Activated gamma-delta T cell (primary cell): Measurements from ENCODE around the gene MRPL16.
"Not testable (repeated sequence)": the region's sequence is repeated elsewhere in the genome, so short reads cannot be mapped to it uniquely, and the experiment has no call there.

ENCODE experiments used
- DNase-seq: peaks from one replicate; lab custom pipeline; 2025; lab: John Stamatoyannopoulos, UW

Gene MRPL16

DNA sequence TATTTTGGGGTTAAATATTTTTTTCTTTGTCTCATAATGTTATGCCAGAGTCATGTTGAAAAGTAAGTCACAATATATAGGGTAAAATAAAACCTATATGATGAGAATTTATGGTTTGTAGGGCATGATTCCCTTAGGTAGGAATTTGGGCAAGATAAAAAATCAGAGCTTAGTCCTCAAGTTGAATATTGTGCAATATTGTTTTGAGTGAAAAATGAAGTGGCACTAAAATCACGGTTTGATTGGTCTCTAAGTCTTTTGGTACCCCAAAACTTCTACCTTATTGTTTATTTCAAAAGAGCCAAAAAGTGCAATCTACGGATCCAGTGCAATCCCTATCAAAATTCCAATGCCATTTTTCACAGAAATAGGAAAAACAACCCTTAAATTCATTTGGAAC is 1.6 kb upstream of the MRPL16 start:
- no peak for DNase-seq

DNA sequence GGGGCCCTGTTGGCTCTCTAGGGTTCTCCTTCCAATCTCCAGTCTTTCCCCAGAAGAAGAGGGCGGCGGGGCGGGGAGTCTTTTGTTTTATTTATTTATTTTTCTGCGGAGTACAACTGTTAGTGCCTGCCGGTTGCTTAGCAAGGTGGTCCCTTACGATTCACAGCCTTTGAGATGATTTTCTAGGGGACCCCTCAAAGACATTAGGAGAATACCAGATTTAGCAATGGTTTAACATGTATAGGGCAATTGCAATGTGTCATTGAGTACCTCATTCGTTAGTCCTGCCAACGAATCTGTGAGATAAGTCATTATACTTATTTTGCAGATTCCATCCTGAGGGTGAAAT is 307 bp upstream of the MRPL16 start:
- no peak for DNase-seq

DNA sequence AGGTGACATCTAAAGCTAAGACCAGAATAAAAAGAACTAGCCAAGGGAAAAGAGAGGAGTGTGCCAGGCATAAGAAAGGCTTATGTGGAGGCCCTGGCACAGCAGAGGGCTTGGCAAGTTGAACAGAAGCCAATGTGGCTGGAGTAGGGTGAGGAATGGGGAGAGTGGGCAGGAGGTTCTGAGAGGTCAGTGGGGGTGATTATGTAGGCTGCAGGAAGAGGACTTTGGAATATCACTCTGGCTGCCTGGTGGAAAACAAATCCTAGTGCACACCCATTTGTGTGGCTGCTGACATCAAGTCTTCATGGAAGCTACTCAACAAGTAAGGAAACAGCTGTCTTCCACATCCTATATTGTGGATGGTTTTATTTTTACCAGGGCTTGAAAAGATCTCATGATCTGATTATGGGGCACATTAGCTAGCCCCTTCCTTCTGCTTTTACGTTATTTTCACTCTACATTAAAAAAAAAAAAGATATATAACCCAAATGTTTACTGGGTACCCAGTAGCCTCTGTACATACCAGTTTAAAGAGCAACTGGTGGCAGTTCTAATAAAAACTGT is 3.4 kb downstream of the MRPL16 start:
- DNase-seq, result no peak

DNA sequence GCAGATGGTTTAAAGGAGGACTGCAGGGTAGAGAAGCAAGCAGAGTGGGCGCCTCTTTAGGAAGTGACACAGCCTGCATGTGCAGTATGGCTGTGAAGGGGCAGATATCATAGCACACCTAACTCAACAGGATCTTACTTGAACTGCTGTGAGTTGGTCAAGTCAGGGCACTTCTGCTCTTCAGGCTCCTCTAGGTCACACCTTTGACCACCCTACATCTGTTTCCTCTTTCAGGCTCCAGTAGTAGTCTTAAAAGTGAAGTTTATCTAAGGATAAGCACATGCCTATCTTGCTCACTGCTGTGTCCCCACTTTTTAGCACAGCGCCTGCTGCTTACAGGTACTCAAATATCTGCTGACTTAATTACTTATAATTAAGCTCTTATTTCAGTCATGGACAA is 6.5 kb downstream of the MRPL16 start:
- DNase-seq, result no peak

DNA sequence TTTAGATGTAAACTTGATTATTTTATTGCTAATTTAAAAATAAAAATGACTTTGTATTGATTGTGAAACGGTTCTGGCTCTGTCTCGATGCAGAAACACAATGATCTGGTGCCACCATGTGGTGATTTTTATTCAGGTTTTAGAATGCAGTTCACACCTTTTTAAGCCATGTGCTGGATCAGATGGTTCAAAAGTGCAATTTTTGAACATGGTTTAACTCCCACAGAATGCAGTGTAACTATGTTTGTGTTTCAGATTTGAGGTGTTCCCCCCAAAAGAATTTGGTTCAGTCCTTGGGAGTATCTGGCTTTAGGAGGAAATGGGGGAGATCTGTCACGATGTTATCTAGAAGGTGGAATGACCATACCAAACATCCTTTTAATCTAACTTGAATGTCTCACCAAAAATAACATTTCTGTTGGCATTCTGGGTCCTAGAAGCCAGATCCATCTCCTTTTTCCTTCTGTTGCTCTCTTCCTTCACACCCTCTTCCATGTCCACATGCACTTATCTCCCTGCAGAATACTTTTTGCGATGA is 7.9 kb downstream of the MRPL16 start:
- no peak for DNase-seq

DNA sequence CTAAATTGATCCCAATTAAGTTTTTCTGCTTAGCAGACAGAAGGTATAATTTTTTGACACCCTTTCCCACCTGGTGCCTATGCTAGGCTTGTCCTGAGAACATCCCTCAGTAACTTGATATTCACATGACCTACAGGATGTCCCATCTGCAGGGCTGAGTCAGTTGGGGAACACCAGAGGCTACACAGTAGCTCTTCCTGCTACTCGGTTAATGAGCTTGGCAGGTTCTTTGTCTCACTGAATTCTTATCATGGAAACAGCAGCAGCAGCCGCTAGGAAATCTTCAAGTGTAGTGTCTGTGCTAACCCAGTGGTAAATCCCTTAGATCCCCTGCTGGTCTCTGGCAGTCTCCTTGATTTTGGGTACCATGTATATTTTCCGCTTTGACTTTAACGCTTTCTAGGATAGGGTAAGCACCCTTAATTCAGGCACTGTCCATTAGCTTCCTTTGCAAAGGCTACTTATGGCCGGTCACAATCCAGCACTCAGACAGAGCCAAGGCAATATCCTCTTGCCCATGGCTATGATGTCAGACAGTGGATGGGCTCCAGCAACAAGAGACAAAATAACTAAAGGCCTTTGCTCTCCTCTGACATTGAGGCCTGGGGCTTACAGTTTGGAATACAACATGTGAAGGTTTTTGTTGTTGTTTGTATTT is 8.5 kb downstream of the MRPL16 start:
- no peak for DNase-seq

DNA sequence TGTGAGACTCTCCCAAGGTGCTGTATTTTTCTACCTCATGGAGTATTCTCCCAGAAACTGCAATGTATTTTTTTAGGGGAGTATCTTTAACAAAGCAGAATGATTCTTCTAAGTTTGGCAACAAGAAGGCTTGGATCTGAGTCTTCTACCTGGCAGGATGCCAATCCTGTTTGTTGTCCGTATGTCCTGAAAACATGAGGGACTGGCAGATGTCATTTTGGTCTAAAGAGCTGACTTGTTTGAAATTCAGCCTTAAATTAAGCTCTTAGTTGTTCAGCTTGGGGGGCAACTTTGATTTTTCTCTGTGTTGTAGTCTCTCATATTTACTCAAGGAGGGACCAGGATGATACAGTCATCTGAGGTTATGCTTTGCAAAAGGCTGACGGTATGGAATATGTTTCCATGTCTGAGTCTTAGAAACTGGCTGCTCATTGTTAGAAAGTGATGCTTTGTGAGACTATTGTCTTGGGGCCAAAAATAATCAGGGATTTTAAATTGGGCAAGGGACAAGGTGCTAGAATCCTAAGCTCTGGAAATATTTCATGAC is 9.3 kb downstream of the MRPL16 start:
- no peak for DNase-seq

DNA sequence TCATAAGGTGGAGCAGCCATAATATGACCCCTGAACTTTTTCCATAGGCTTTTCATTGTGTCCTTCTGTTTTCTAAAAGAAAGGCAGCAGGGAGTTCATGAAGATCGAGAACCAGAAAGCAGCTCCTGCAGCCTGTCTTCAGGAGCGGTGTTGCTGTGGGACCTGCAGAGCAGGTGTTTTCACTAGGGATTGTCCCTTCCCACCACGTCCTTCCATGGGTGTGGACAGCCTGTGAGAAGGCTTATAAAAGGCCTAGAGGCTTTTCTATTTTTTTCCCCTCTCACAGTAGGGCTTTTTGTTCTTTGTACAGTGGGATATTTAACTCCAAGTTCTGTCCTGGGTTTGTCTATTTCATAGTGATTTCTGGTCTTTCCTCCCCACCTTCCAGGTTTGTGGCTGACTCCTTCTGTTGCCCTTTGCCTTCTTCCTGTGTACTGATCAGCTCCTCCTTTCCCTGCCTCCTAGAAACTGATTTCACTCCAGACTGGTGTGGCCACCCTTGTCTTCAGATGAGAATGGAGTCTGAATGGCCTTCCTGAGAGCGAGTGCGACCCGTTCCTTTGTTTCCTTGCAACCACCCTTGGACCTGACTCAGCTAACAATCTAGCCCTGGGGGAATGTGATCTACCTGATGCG is 10.1 kb downstream of the MRPL16 start:
- no peak for DNase-seq

DNA sequence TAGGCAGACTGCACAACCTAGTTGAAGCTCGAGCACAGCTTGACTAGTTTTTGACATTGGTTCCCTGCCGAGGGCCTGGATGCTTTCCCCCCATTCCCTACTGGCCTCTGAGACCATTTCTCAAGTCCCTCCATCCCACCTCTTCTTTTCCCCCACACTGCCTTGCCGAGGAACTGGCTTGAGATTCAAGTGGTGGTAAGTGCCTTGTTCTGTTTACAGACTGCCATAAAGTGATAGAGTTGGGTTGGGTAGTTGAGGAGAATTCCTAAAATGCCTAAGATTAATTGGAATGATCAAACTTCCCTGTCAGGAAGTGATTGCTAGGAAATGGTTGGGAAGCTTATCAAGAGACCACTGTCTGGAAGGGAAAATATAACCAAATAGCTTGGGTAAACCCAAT is 16.2 kb downstream of the MRPL16 start:
- no peak for DNase-seq

DNA sequence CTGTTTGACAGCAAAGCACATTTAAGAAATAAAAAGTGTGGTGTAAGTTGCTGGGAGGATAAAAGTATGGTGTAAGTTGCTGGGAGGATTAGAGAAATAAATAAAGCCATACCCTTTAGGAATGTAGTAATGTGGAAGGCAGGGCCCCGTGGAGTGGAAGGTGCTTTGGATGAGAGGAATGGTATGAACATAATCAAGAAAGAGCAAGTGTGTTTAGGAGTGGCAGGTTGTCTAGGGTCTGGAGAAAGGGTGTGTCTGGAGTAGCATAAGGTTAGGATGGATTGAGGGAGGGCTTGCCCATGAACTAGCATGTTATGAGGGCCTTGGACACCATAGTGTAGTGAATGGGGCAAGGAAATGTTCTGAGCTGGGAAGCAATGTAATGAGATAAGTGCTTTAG is 18.1 kb downstream of the MRPL16 start:
- DNase-seq, result no peak

DNA sequence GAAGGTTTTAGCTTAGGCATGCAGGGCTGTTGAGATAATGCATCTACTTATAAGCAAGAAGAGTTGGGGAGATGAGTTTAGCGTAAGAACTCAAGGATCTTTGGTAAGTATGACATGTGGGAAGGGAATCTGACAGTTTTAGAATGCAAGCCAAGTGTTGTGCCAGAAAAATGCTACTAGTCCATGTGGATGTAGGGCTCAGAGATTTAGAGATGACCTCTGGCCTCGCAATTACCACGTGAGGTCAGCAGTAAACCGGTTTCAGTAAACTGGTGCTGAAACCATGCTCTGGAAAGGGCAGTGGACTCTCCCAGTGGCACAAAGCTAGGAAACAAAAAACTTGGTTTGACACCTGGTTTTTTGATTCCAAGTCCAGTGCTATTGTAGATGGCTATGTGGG is 18.9 kb downstream of the MRPL16 start:
- no peak for DNase-seq

DNA sequence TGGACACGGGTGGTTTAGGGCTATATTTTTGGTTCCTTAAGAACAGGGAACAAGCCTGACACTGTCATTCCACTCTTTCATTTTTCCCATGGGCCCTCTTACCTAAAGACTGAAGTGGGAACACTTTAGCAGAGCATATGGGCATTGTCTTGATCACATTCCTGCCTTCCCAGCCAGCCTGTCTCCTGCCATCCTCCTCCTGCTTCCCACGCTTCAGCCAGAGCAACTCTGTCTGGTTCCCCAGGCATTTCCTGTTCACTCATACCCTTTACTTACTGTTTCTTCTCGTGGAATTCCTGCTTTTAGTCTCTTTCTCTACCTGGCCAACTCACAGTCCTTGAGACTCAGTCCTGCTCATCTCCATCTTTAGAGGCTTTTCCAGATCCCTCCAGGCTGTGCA is 22.8 kb downstream of the MRPL16 start:
- DNase-seq, result no peak

DNA sequence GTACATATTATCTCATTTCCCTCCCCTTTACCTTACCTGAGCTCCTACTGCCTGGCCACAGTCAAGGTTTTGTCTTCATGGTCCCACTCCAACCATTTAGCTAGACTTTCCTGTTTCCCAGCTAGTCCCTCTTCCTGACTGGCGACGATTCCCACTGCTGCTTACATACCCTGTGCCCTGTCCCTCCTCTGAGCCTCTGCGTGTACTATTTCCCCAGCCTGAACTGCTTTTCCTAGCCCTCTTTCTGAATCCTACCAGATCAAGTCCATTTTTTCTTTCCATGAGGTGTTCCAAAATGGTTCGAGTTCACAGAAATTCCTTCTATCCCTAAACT is 23.4 kb downstream of the MRPL16 start:
- DNase-seq, result no peak

DNA sequence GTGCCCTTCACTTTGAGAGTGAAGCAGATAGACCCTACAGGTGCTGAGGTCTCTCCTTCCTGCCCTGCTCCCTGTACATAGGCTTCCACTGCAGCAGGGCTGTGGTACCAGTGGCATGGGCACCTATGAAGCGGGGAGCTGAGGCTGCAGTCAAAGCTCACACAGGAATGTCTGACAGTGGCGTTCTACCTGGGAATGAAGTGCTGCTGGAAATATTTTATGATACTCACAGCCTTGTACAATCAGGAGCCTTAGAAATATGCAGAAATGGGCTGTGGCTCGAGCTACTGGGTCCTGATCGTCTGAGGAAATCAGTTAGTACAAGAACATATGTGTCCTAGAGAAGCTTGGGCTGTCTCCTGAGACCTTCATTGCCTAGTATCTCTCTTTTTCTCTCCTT is 24.8 kb downstream of the MRPL16 start:
- no peak for DNase-seq

DNA sequence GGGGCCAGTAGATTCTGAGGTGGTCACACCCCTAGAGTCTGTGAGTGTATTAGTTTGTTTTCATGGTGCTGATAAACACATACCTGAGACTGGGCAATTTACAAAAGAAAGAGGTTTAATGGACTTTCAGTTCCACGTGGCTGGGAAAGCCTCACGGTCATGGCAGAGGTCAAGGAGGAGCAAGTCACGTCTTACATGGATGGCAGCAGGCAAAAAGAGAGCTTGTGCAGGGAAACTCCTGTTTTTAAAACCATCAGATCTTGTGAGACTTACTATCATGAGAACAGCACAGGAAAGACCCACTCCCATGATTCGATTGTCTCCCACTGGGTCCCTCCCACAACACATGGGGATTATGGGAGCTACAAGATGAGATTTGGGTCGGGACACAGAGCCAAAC is 26.1 kb downstream of the MRPL16 start:
- DNase-seq, result not testable (repeated sequence)

DNA sequence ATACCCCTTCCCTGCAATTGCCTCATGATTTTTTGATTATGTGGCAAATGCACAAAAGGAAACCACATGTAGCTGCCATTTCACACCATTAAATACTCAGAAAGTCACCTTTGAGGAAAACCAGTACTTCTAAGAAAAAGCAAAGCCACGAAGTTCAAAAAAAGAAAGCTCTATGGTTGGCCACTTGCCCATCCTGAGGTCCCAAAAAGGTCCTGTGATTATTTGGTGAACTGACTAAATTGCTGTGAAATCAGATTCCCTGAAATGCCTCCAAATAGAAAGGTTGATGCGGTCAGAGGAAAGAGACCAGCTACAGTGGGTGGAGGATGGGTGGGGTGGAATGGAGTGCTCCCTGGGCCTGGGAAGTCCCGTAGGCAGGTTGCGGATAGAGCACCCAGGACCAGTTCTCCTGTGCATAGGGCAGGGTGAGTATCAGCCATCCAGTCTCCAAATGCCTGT is 26.9 kb downstream of the MRPL16 start:
- no peak for DNase-seq

DNA sequence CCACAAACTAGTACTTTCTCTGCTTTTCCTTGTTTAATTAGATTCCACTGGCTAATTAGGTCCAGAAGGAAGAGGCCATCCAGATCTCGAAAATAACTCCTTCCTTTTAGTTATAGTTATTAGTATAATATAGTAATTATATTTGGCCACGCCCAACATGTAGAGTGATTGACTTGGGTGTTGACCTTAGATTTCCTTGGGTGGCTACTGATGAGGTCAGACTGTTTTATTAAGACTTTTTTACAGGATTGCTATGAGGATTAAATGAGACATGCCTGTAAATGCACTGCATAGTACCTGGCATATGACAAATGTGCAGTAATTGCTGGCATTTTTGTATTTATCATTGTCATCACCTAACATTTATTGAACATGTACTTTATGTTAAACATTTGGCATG is 28.5 kb downstream of the MRPL16 start:
- no peak for DNase-seq

DNA sequence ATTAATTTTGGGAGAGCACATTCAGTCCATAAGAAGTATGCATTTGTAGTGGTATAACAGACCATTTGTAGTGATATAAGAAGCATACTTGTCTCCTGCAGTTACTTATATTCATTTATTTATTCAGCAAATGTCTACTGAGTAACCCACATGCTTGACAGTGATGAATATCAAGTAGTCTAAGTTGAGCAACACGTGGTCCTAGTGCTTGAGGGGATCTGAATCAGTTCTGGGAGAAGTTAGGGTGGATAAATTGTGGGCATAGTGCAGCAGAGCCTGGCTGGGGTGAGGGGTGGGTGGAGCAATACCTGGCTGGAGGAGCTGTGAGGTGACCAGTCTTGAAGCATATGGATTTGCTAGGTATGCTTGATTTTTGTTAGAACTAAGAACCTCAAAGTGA is 31.1 kb downstream of the MRPL16 start:
- DNase-seq, result no peak

DNA sequence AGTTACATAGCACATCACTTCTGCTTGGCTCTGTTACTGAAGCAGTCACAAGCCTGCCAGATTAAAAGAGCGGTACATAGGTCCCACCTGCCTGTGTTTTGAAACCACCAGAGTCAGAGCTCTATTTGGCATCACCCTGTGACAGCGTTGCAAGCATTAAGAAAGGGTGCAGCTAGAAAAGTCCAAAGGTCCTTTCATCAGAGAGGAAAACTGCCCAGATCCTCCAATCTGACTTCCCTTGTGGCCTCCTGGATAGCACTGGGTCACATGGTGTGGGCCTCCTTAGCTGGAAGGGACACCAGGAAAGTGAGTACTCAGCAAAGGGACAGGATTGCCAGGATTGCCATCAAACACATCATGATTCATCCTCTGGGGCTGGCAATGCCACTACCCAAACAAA is 32.5 kb downstream of the MRPL16 start:
- DNase-seq, result no peak

DNA sequence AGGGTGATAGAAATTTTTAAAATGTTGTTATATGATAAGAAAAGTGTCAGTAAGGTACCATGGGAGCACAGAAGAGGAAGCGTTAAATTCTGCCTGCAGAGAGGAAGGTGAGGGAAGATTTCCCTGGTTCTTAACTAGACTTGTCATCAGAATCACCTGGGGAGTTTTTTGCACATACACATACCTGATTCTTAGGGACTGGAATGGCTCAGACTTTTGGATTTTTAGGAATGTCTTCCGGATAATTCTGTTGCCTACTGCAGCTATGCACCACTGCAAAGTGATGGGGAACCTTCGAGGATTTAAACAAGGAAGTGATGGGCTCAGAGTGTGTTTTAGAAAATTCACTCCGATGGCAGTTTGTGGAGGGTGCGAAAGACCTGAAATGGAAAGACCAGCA is 33.5 kb downstream of the MRPL16 start:
- DNase-seq, result no peak

DNA sequence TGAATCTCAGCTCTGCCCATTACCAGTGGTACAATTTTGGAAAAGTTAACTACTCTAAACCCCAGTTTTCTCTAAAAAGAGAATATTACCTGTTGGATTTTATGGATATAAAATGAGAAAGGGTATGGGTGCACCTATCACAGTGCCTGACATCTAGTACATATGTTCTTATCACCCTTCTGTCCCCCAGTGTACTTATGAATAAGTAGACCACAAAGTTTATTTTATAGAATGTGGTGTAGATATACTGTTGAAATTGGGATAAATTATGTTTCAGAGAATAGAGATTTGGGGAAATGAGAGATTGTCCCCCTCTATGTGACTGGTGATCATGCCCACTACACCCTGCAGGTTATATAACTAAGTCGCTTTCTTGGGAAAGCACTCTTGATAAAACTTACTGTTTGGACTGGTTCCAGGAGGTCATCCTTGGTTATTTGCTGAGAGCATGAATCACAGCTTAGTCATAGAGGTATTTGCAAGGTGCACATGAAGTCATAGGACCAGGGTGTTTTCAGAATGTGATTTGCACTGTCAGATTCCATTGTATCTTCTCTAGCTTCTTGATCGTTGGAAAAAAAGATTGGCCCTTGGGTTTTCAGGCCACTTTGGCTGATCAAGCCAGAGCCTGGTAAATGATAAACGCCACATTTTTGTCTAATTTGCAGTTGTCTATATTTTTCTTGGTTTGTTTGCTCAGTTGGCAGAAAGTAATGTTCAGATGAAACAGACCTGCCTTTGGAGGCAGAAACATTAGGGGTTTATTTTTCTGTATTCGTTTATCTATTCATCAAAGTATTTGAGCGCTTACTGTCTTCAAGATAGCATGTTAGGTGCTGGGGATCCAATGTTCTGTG is 34.1 kb downstream of the MRPL16 start:
- DNase-seq, result no peak

DNA sequence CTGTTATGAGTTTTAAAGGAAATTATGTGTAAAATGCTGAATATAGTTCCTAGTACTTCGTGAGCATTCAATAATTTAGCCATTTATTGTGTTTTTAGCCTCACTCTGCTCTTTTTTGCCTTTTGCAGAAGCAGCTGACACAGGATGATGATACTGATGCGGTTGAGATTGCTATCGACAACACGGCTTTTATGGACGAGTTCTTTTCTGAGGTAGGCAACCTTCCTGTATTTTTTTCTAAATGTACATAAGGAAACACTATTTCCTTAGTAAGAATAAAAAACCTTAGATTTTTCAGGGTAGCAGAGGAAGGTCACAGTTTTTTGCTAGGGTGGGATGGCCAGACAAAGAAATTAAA is 37.5 kb downstream of the MRPL16 start:
- DNase-seq, result no peak

DNA sequence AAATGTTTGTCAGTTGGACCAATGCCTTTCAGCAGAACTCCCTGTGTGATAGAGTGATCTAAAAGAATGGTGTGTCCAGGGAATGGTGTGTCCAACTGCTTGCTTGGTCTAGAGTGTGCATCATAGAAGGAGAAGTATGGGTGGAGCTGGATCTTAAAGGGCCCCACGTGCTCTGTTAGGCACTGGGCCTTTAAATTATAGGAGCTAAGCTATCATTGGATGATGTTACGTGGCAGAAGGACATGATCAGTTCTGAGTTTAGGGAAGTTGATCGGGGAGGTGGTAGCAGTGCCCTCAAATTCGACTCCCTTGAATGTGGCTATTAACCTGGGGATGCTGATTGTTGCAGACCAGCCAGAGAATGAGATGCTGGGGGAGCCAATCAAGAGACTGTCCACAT is 39.0 kb downstream of the MRPL16 start:
- DNase-seq, result no peak
